ENCODE measurements around the gene GSG1L.
A peak's percentile ranks its signal among the peaks of the same experiment; 100 is the strongest.

The GSG1L gene

DNA sequence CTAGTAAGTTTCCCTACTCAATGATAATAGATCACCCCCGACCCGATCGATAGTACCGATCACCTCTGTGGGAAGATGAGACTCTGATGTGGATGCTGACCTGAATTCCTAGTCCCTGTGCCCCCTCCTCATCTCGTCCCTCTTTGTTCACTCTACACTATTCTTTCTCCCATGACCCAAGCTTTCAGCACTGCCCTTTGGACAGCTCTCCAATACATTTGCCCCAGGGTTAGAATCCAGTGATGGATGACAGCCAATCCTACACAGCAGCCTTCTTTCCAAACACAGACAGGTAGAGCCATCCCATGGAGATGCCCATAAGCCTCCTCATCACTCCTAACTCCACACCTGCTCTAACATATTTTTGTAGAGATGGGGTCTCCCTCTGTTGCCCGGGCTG, 141.1 kb downstream of the GSG1L start:
- no peak for DNase-seq
- no peaks in the 10 kb centered on the region for H3K36me3 ChIP-seq
- H3K4me3 ChIP-seq (ENCODE audit: low read depth, low read length): no peak overlapping the region
- TF ChIP-seq, protein P1, sequence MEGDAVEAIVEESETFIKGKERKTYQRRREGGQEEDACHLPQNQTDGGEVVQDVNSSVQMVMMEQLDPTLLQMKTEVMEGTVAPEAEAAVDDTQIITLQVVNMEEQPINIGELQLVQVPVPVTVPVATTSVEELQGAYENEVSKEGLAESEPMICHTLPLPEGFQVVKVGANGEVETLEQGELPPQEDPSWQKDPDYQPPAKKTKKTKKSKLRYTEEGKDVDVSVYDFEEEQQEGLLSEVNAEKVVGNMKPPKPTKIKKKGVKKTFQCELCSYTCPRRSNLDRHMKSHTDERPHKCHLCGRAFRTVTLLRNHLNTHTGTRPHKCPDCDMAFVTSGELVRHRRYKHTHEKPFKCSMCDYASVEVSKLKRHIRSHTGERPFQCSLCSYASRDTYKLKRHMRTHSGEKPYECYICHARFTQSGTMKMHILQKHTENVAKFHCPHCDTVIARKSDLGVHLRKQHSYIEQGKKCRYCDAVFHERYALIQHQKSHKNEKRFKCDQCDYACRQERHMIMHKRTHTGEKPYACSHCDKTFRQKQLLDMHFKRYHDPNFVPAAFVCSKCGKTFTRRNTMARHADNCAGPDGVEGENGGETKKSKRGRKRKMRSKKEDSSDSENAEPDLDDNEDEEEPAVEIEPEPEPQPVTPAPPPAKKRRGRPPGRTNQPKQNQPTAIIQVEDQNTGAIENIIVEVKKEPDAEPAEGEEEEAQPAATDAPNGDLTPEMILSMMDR (IDR thresholded peaks at IDR 0.05; ENCODE audit: low read depth, low read length): no peak
- no peak overlapping the region for H3K27ac ChIP-seq
- no peaks in the 10 kb centered on the region for H3K9me3 ChIP-seq (ENCODE audit: severe bottlenecking)
- H3K27me3 ChIP-seq (ENCODE audit: insufficient read depth, low read depth, severe bottlenecking): no peaks in the 10 kb centered on the region

DNA sequence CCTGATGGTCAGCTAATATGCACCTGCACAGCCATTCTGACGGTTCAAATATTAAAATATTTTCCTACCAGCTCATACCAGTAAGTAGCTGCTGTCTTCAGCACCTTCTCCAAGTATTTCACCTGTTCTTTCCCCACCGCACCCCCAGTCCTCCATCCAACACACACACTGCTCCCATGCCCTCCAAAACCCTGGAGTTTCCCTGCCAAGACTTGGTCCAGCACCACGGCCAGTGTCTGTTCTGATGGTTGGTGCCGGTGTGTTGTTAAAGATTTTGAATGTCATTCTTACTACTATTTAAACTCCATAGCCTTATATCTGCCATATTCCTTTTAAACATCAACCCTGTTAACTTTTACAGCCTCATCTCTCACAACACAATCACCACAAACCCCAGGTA, 142.4 kb downstream of the GSG1L start:
- Histone ChIP-seq H3K36me3 (no peaks in the 10 kb centered on the region), H3K27me3 (ENCODE audit: insufficient read depth, low read depth, severe bottlenecking) (no peaks in the 10 kb centered on the region), H3K9me3 (ENCODE audit: severe bottlenecking) (no peaks in the 10 kb centered on the region), H3K4me3 (ENCODE audit: low read depth, low read length) (no peak overlapping the region), H3K27ac (peak overlapping the region; percentile 82)
- no peak for DNase-seq
- TF ChIP-seq, protein P1 (IDR thresholded peaks at IDR 0.05; ENCODE audit: low read depth, low read length): no peak

DNA sequence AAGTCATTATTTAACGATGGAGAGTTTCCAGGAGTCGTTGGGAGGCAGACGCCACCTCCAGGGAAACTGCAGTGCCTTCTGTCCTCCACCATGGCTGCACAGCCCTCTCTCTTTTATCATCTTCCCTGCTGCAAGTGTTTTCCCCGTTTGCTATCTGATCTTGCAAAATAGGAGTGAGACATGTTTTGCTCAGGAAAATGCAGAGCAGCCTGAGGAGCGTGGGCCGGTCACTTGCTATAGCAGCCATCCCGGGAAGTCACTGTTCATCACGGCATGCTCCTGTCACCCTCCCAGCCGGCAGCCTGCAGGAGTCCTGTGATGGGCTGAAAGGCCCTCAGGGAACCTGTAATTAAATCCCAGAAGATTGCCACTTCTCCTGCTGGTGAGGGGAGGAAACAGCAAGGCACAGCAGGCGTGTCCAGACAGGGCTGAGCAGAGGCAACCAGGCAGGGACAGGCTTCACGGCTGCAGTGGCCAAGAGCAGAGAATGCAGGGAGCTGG, 143.1 kb downstream of the GSG1L start:
- DNase-seq: peak; percentile 95
- TF ChIP-seq, protein P1 (IDR thresholded peaks at IDR 0.05; ENCODE audit: low read depth, low read length): peak; percentile 69
- Histone ChIP-seq H3K4me3 (ENCODE audit: low read depth, low read length) (peak overlapping the region; percentile 30), H3K9me3 (ENCODE audit: severe bottlenecking) (no peaks in the 10 kb centered on the region), H3K36me3 (no peaks in the 10 kb centered on the region), H3K27ac (peak overlapping the region; percentile 82), H3K27me3 (ENCODE audit: insufficient read depth, low read depth, severe bottlenecking) (no peaks in the 10 kb centered on the region)

DNA sequence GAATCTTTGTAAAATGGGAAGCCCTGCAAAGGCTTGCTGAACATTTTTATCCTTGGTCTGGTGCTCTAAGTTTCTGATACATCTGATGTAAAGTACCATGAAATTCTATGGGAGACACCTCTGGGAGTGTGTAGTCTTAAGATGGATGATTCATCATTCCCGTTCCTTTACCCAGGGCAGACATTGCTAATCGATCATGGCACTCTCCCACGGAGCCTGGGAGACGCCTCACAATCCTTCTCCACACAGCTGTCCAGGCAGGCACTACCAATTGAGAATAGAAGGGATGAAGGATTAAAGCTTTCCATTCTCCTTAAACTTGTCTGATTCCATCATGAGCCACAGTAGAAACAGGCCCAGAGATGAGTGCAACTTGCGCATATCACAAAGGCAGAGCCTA, 144.8 kb downstream of the GSG1L start:
- Histone ChIP-seq H3K9me3 (ENCODE audit: severe bottlenecking) (no peaks in the 10 kb centered on the region), H3K4me3 (ENCODE audit: low read depth, low read length) (no peak overlapping the region), H3K36me3 (no peaks in the 10 kb centered on the region), H3K27ac (no peak overlapping the region), H3K27me3 (ENCODE audit: insufficient read depth, low read depth, severe bottlenecking) (no peaks in the 10 kb centered on the region)
- TF ChIP-seq, protein P1 (IDR thresholded peaks at IDR 0.05; ENCODE audit: low read depth, low read length): no peak
- DNase-seq: peak; percentile 58

DNA sequence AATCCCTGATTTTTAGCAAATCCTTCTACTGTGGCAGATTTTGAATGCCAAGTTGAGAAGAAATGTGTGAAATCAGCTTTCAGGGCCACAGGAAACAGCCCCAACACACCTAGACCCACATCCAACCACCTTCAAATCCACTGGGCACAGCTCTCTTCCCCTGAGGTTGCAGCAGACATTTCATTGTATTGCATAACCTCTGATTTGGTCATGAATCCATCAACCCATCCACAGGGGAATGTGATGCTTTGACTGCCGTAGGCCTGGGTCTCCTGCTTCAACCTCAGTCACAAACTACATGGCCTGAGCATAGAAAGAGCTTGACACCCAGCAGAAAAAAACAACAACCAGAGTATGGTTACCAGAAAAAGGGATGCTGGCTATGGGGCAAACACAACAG, 145.6 kb downstream of the GSG1L start:
- Histone ChIP-seq H3K4me3 (ENCODE audit: low read depth, low read length) (no peak overlapping the region), H3K27me3 (ENCODE audit: insufficient read depth, low read depth, severe bottlenecking) (no peaks in the 10 kb centered on the region), H3K9me3 (ENCODE audit: severe bottlenecking) (no peaks in the 10 kb centered on the region), H3K27ac (no peak overlapping the region), H3K36me3 (no peaks in the 10 kb centered on the region)
- DNase-seq: no peak
- TF ChIP-seq, protein P1 (IDR thresholded peaks at IDR 0.05; ENCODE audit: low read depth, low read length): no peak

DNA sequence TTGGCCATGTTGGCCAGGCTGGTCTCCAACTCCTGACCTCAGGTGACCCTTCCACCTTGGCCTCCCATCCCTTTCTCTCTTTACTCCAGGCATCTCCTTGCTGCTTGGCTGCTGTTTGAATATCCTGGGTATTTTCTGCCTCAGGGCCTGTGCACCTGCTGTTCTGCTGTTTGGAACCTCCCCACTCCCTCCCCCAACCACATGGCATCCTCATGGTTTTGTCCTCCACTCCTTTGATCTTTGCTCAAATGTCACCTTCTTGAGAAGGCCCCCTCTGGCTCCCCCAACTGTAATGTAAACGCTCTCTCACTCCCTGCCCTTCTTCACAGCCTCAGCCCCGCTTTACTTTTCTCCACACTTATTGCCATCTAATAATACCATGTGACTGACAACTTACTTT, 152.0 kb downstream of the GSG1L start:
- Histone ChIP-seq H3K9me3 (ENCODE audit: severe bottlenecking) (no peaks in the 10 kb centered on the region), H3K36me3 (no peaks in the 10 kb centered on the region), H3K27me3 (ENCODE audit: insufficient read depth, low read depth, severe bottlenecking) (no peaks in the 10 kb centered on the region), H3K4me3 (ENCODE audit: low read depth, low read length) (no peak overlapping the region), H3K27ac (no peak overlapping the region)
- no peak for DNase-seq
- TF ChIP-seq, protein P1 (IDR thresholded peaks at IDR 0.05; ENCODE audit: low read depth, low read length): no peak
